ENCODE measurements around the gene PLCH2. TPM values are rescaled to one million over a fixed set of nuclear protein-coding genes. Genes with fewer than 3 reads are reported as not detected.

Gene PLCH2
- total and polyA plus RNA-seq, 2 donors (not counting 1 experiment from before 2014, with no cell fraction given) = 20.0 to 34.9 TPM

GRCh38 chr1:2438038-2438437 is 38.1 kb upstream of the PLCH2 start:
- Histone ChIP-seq H4K20me1 (ENCODE audit: control insufficient read depth, insufficient read depth, low read length, poor library complexity, severe bottlenecking) (no peaks in the 10 kb centered on the region), H3K36me3 (replicated peaks in 1 of 2; ENCODE audit: control extremely low read depth in 1 of 2, control insufficient read depth in 1 of 2, extremely low read depth in 1 of 2, insufficient read depth in 2 of 2, low read length in 1 of 2) (no peaks in the 10 kb centered on the region), H3K9me3 (ENCODE audit: control extremely low read depth in 1 of 3, control insufficient read depth in 2 of 3, insufficient read depth in 1 of 3, low read length in 2 of 3) (no peaks in the 10 kb centered on the region), H3K27me3 (replicated peaks in 1 of 4; ENCODE audit: control extremely low read depth in 1 of 4, control insufficient read depth in 3 of 4, insufficient read depth in 4 of 4, low read length in 3 of 4) (peaks cover 0 to 15% (median 5%) of the 10 kb centered on the region in 4 experiments), H3K4me1 (ENCODE audit: control insufficient read depth in 2 of 2, insufficient read depth in 2 of 2, low read length in 2 of 2) (peaks cover 0 to 2% of the 10 kb centered on the region in 2 donors), H3K27ac (ENCODE audit: low read length in 2 of 2) (no peak overlapping the region), H3K4me3 (ENCODE audit: control extremely low read depth in 1 of 5, extremely low read depth in 1 of 5, insufficient read depth in 1 of 5, low read depth in 2 of 5, low read length in 4 of 5) (no peak overlapping the region), H3K9ac (ENCODE audit: low read length) (no peak overlapping the region), H3K4me2 (replicated peaks; ENCODE audit: low read depth, low read length, poor library complexity, severe bottlenecking) (no peak overlapping the region), H3K79me2 (ENCODE audit: control insufficient read depth, insufficient read depth, low read length) (no peaks in the 10 kb centered on the region), H2AFZ (ENCODE audit: insufficient read depth, low read depth, low read length, poor library complexity, severe bottlenecking) (no peak overlapping the region)
- ChIA-PET CTCF (no interaction called here), POLR2A (no interaction called here)
- ATAC-seq (ENCODE audit: low read depth) = no peak
- no peaks in the 10 kb centered on the region for H3K27me3 Mint-ChIP-seq
- no peak overlapping the region for H3K4me3 Mint-ChIP-seq
- no peaks in the 10 kb centered on the region for H3K4me1 Mint-ChIP-seq
- 66% methylated on average over 15 of the region's 15 CpGs for WGBS (ENCODE audit: insufficient coverage)
- no peak overlapping the region for H3K27ac Mint-ChIP-seq
- no peak for DNase-seq
- no peak for TF ChIP-seq EZH2 (IDR thresholded peaks at IDR 0.05; ENCODE audit: borderline replicate concordance, insufficient read depth, low read depth, low read length, poor library complexity, severe bottlenecking)
- no peak for TF ChIP-seq CTCF (IDR thresholded peaks at IDR 0.05)
- no peaks in the 10 kb centered on the region for H3K9me3 Mint-ChIP-seq (ENCODE audit: insufficient read depth)
- intact Hi-C loops (cut with micrococcal nuclease) = no loop called here

GRCh38 chr1:2438641-2439040 is 37.4 kb upstream of the PLCH2 start:
- Histone ChIP-seq H2AFZ (ENCODE audit: insufficient read depth, low read depth, low read length, poor library complexity, severe bottlenecking) (no peak overlapping the region), H3K4me1 (ENCODE audit: control insufficient read depth in 2 of 2, insufficient read depth in 2 of 2, low read length in 2 of 2) (peaks cover 0 to 5% of the 10 kb centered on the region in 2 donors), H3K9ac (ENCODE audit: low read length) (no peak overlapping the region), H3K4me2 (replicated peaks; ENCODE audit: low read depth, low read length, poor library complexity, severe bottlenecking) (no peak overlapping the region), H3K27me3 (replicated peaks in 1 of 4; ENCODE audit: control extremely low read depth in 1 of 4, control insufficient read depth in 3 of 4, insufficient read depth in 4 of 4, low read length in 3 of 4) (peaks cover 0 to 18% (median 7%) of the 10 kb centered on the region in 4 experiments), H3K4me3 (ENCODE audit: control extremely low read depth in 1 of 5, extremely low read depth in 1 of 5, insufficient read depth in 1 of 5, low read depth in 2 of 5, low read length in 4 of 5) (no peak overlapping the region), H3K36me3 (replicated peaks in 1 of 2; ENCODE audit: control extremely low read depth in 1 of 2, control insufficient read depth in 1 of 2, extremely low read depth in 1 of 2, insufficient read depth in 2 of 2, low read length in 1 of 2) (no peaks in the 10 kb centered on the region), H3K9me3 (ENCODE audit: control extremely low read depth in 1 of 3, control insufficient read depth in 2 of 3, insufficient read depth in 1 of 3, low read length in 2 of 3) (no peaks in the 10 kb centered on the region), H4K20me1 (ENCODE audit: control insufficient read depth, insufficient read depth, low read length, poor library complexity, severe bottlenecking) (no peaks in the 10 kb centered on the region), H3K27ac (ENCODE audit: low read length in 2 of 2) (no peak overlapping the region), H3K79me2 (ENCODE audit: control insufficient read depth, insufficient read depth, low read length) (no peaks in the 10 kb centered on the region)
- intact Hi-C loops (cut with micrococcal nuclease) = no loop called here
- Mint-ChIP-seq H3K27me3 (no peaks in the 10 kb centered on the region), H3K27ac (no peak overlapping the region), H3K9me3 (ENCODE audit: insufficient read depth) (no peaks in the 10 kb centered on the region), H3K4me3 (no peak overlapping the region), H3K4me1 (no peaks in the 10 kb centered on the region)
- no peak for ATAC-seq (ENCODE audit: low read depth)
- ChIA-PET POLR2A (no interaction called here), CTCF (no interaction called here)
- 91% methylated on average over 13 of the region's 14 CpGs for WGBS (ENCODE audit: insufficient coverage)
- DNase-seq = no peak
- TF ChIP-seq EZH2 (IDR thresholded peaks at IDR 0.05; ENCODE audit: borderline replicate concordance, insufficient read depth, low read depth, low read length, poor library complexity, severe bottlenecking) (no peak), CTCF (IDR thresholded peaks at IDR 0.05) (no peak)

All from B cell (primary cell).